SK-N-SH (cell line): ENCODE measurements around the gene ENHO. TPM values are rescaled to one million over a fixed set of nuclear protein-coding genes. Genes with fewer than 3 reads are reported as not detected.

ENCODE experiments used
- CTCF ChIA-PET: fragments of 300-600, 350-600 bp; formaldehyde crosslinking; extraction: SDS; loops from one replicate; lab custom pipeline; 2021; lab: Yijun Ruan, JAX
- POLR2A ChIA-PET: fragments of 350-600 bp; sonication (Branson Sonifier 250); formaldehyde crosslinking; extraction: SDS; loops from one replicate; lab custom pipeline; 2020; ENCODE audit warnings: antibody characterized with exemption, inconsistent platforms; lab: Yijun Ruan, JAX
- DNase-seq: peaks from one replicate; pipeline ENCODE4 v3.0.0; 2012
- H2AFZ ChIP-seq: fragments of 200-600 bp; sonication (generic); 2 replicates; pipeline ENCODE4 v1.8.1; 2016; ENCODE audit warnings: antibody characterized with exemption, mild to moderate bottlenecking, low read depth
- H3F3A ChIP-seq: fragments of 200-600 bp; sonication (generic); replicated peaks from 2 replicates; pipeline ENCODE3; 2016; ENCODE audit warnings: antibody characterized with exemption, mild to moderate bottlenecking; ENCODE audit not compliant: insufficient read depth
- H3K27ac ChIP-seq, 2 experiments: fragments of 200-500 bp in 1 of 2; fragments of 200-600 bp in 1 of 2; sonication (Bioruptor generic) in 1 of 2; sonication (generic), shearing (Covaris generic) in 1 of 2; 2 replicates each; pipeline versions ENCODE4 v1.5.1 to v1.6.1; 2014 to 2016; ENCODE audit warnings: low read depth in 2 of 2, inconsistent platforms in 1 of 2, low read length in 1 of 2, mild to moderate bottlenecking in 1 of 2, mixed read lengths in 1 of 2
- H3K27me3 ChIP-seq: fragments of 200-600 bp; sonication (generic), shearing (Covaris generic); 2 replicates; pipeline ENCODE4 v1.6.1; 2016; ENCODE audit warnings: mixed run types; ENCODE audit not compliant: insufficient read depth
- H3K36me3 ChIP-seq, 2 experiments: fragments of 200-500 bp in 1 of 2; fragments of 200-600 bp in 1 of 2; sonication (Bioruptor generic) in 1 of 2; sonication (generic) in 1 of 2; replicated peaks in 1 of 2; 2 replicates each; pipeline versions ENCODE3 to v1.5.1; 2014 to 2016; ENCODE audit warnings: low read length in 1 of 2, mild to moderate bottlenecking in 1 of 2; ENCODE audit not compliant: insufficient read depth in 2 of 2, control insufficient read depth in 1 of 2
- H3K4me1 ChIP-seq, 2 experiments: fragments of 200-500 bp in 1 of 2; fragments of 200-600 bp in 1 of 2; sonication (Bioruptor generic) in 1 of 2; sonication (generic), shearing (Covaris generic) in 1 of 2; 2 replicates each; pipeline versions ENCODE4 v1.5.1 to v1.6.1; 2014 to 2016; ENCODE audit warnings: low read depth in 1 of 2, low read length in 1 of 2, mixed run types in 1 of 2; ENCODE audit not compliant: insufficient read depth in 2 of 2, control insufficient read depth in 1 of 2
- H3K4me2 ChIP-seq: fragments of 200-600 bp; sonication (generic), shearing (Covaris generic); 2 replicates; pipeline ENCODE4 v1.6.1; 2017; ENCODE audit warnings: mixed run types
- H3K4me3 ChIP-seq, 2 experiments: fragments of 200-500 bp in 1 of 2; fragments of 200-600 bp in 1 of 2; sonication (Bioruptor generic) in 1 of 2; sonication (generic), shearing (Covaris generic) in 1 of 2; 2 replicates each; pipeline versions ENCODE4 v1.5.1 to v1.8.1; 2014 to 2016; ENCODE audit warnings: low read depth in 2 of 2, inconsistent platforms in 1 of 2, low read length in 1 of 2, mild to moderate bottlenecking in 1 of 2, mixed read lengths in 1 of 2, moderate library complexity in 1 of 2
- H3K79me2 ChIP-seq: fragments of 200-600 bp; sonication (generic); 2 replicates; pipeline ENCODE4 v1.8.1; 2017; ENCODE audit warnings: mild to moderate bottlenecking; ENCODE audit not compliant: insufficient read depth
- H3K9ac ChIP-seq: fragments of 200-600 bp; sonication (generic); 2 replicates; pipeline ENCODE4 v1.6.1; 2017; ENCODE audit warnings: mixed run types
- H3K9me2 ChIP-seq: fragments of 200-600 bp; sonication (generic); 2 replicates; pipeline ENCODE4 v1.6.1; 2017; ENCODE audit warnings: mixed run types
- H3K9me3 ChIP-seq: fragments of 200-600 bp; sonication (generic); 2 replicates; pipeline ENCODE4 v1.6.1; 2017; ENCODE audit warnings: mixed run types, mild to moderate bottlenecking, moderate library complexity
- H4K20me1 ChIP-seq: fragments of 200-600 bp; sonication (generic); 2 replicates; pipeline ENCODE4 v1.6.1; 2017; ENCODE audit warnings: mild to moderate bottlenecking, mixed run types; ENCODE audit not compliant: insufficient read depth
- CHD2 ChIP-seq: fragments of 150-350 bp; IDR thresholded peaks from 2 replicates; pipeline ENCODE4 v1.6.1; 2018; ENCODE audit warnings: low read length; ENCODE audit not compliant: partially characterized antibody
- ELF1 ChIP-seq: IDR thresholded peaks from 2 replicates; pipeline ENCODE4 v1.4.0; 2012
- EZH2phosphoT487 ChIP-seq: fragments of 200-600 bp; sonication (generic); IDR thresholded peaks from 2 replicates; pipeline ENCODE4 v1.6.1; 2017; ENCODE audit warnings: low read depth, mixed run types, mild to moderate bottlenecking, antibody characterized with exemption, moderate library complexity, borderline replicate concordance
- FOSL2 ChIP-seq: IDR thresholded peaks from 2 replicates; pipeline ENCODE4 v1.4.0; 2012; ENCODE audit warnings: low read depth, mild to moderate bottlenecking, moderate library complexity, borderline replicate concordance
- FOXJ3 ChIP-seq: sonication (generic); formaldehyde crosslinking; IDR thresholded peaks from 2 replicates; pipeline ENCODE4 v1.5.1; 2020; ENCODE audit warnings: mild to moderate bottlenecking, missing genetic modification reagents
- FOXM1 ChIP-seq: IDR thresholded peaks from 2 replicates; pipeline ENCODE4 v1.4.0; 2012; ENCODE audit warnings: low read depth, mild to moderate bottlenecking
- GABPA ChIP-seq: IDR thresholded peaks from 2 replicates; pipeline ENCODE4 v1.4.0; 2012; ENCODE audit warnings: low read depth, mild to moderate bottlenecking
- GATA2 ChIP-seq: sonication (generic); formaldehyde crosslinking; IDR thresholded peaks from 2 replicates; pipeline ENCODE4 v1.5.0; 2020; ENCODE audit warnings: mild to moderate bottlenecking, missing genetic modification reagents
- IRF3 ChIP-seq: fragments of 150-350 bp; IDR thresholded peaks from 2 replicates; pipeline ENCODE4 v1.6.1; 2016; ENCODE audit warnings: mild to moderate bottlenecking, low read depth, low read length
- MAX ChIP-seq: IDR thresholded peaks from 2 replicates; pipeline ENCODE4 v1.4.0; 2012; ENCODE audit warnings: low read depth
- MEF2A ChIP-seq: IDR thresholded peaks from 2 replicates; pipeline ENCODE4 v1.4.0; 2012; ENCODE audit warnings: low read depth, borderline replicate concordance
- NFIC ChIP-seq: IDR thresholded peaks from 2 replicates; pipeline ENCODE4 v1.4.0; 2012; ENCODE audit warnings: borderline replicate concordance
- NRF1 ChIP-seq: IDR thresholded peaks from 2 replicates; pipeline ENCODE4 v1.6.1; 2012; ENCODE audit warnings: low read depth, mild to moderate bottlenecking, low read length
- PBX3 ChIP-seq: IDR thresholded peaks from 2 replicates; pipeline ENCODE4; 2012
- POLR2AphosphoS5 ChIP-seq: IDR thresholded peaks from 2 replicates; pipeline ENCODE4 v1.6.1; 2012; ENCODE audit warnings: low read depth, low read length
- RAD21 ChIP-seq: IDR thresholded peaks from 2 replicates; pipeline ENCODE4 v1.6.1; 2012; ENCODE audit warnings: mild to moderate bottlenecking, low read length
- RFX5 ChIP-seq: IDR thresholded peaks from 2 replicates; pipeline ENCODE4 v1.6.1; 2012; ENCODE audit warnings: mild to moderate bottlenecking, improper control_type of control experiment, low read length
- RXRA ChIP-seq: IDR thresholded peaks from 2 replicates; pipeline ENCODE4 v1.4.0; 2012; ENCODE audit warnings: low read depth, mild to moderate bottlenecking, borderline replicate concordance
- TAF1 ChIP-seq: IDR thresholded peaks from 2 replicates; pipeline ENCODE4 v1.6.1; 2012; ENCODE audit warnings: low read depth, mild to moderate bottlenecking, low read length, moderate library complexity, borderline replicate concordance
- TEAD4 ChIP-seq: IDR thresholded peaks from 2 replicates; pipeline ENCODE4 v1.4.0; 2012; ENCODE audit warnings: mild to moderate bottlenecking, borderline replicate concordance; ENCODE audit not compliant: insufficient read depth
- USF2 ChIP-seq: fragments of 150-350 bp; IDR thresholded peaks from 2 replicates; pipeline ENCODE4 v1.6.1; 2017; ENCODE audit warnings: antibody characterized with exemption, low read length, low read depth, borderline replicate concordance
- YY1 ChIP-seq: IDR thresholded peaks from 2 replicates; pipeline ENCODE4 v1.4.0; 2012; ENCODE audit warnings: low read depth, mild to moderate bottlenecking
- whole genome bisulfite sequencing: methylation state at CpG from one replicate; pipeline ENCODE4 v1.1.6; 2017; ENCODE audit warnings: low lambda C conversion rate; 5-methylcytosine and 5-hydroxymethylcytosine counted together
- polyA plus RNA-seq, 3 experiments: library from polyadenylated mRNA; depleted of rRNA; stranded (reverse); fragments of >200 nt; gene quantifications; 2 replicates each; pipeline ENCODE4 v1.2.3, GENCODE V29; 2012

ENHO gene
- polyA plus RNA-seq, 1 of the 3 experiments (the other 2 are of a cell fraction): 1.5 TPM

GRCh38 chr9:34522091-34522887 is 501 bp downstream of the ENHO start:
- H3K4me1 ChIP-seq: peaks cover 0 to 18% of the 10 kb centered on the region in 2 experiments; a peak in 1 of 4 replicates
- POLR2A ChIA-PET: no interaction called here
- no peaks in the 10 kb centered on the region for H3K36me3 ChIP-seq
- WGBS: 12% methylated on average over 18 of the region's 31 CpGs
- DNase-seq: peak; percentile 40
- peak overlapping the region in 1 of 2 experiments; percentile 5; a peak in 1 of 4 replicates for H3K27ac ChIP-seq
- TF ChIP-seq ELF1: no peak
- TF ChIP-seq MAX: no peak
- no peak for TF ChIP-seq GABPA
- TF ChIP-seq IRF3: no peak
- no peak for TF ChIP-seq YY1
- no peak for TF ChIP-seq FOXJ3 (CRISPR knock-in tag)
- no peak for TF ChIP-seq RXRA
- no peak for TF ChIP-seq USF2
- no peak for TF ChIP-seq POLR2AphosphoS5
- TF ChIP-seq CHD2: no peak
- no peak for TF ChIP-seq RFX5
- TF ChIP-seq, all 33 proteins: peak for 0
- Histone ChIP-seq H4K20me1 (no peaks in the 10 kb centered on the region), H3K79me2 (no peaks in the 10 kb centered on the region), H3K27me3 (no peaks in the 10 kb centered on the region), H3K9me2 (no peaks in the 10 kb centered on the region), H3K4me3 (peak overlapping the region; percentile 50 to 53), H3K4me2 (peak overlapping the region; percentile 83), H3K9ac (peak overlapping the region; percentile 40; the same call in 1 of the 2 replicates), H3K9me3 (no peaks in the 10 kb centered on the region), H3F3A (peaks cover 6% of the 10 kb centered on the region), H2AFZ (peak overlapping the region; percentile 29; the same call in 1 of the 2 replicates)
- CTCF ChIA-PET: interaction anchor here (1.0 to 3.9 kb wide), 6 partner anchors 21 to 118 kb away, joined by 3 to 26 read pairs (median 14); no protein-coding TSS in a partner anchor

- ChIA-PET POLR2A (no interaction called here), CTCF (interaction anchor here (0.9 to 1.3 kb wide), 4 partner anchors 26 to 117 kb away, joined by 3 to 5 read pairs (median 4); no protein-coding TSS in a partner anchor)
- no peaks in the 10 kb centered on the region for H4K20me1 ChIP-seq
- no peaks in the 10 kb centered on the region for H3K9me3 ChIP-seq
- no peaks in the 10 kb centered on the region for H3K79me2 ChIP-seq
- no peaks in the 10 kb centered on the region for H3K36me3 ChIP-seq
- TF ChIP-seq PBX3: no peak
- TF ChIP-seq FOXM1: no peak
- TF ChIP-seq RAD21: no peak
- TF ChIP-seq FOSL2: no peak
- no peak for TF ChIP-seq TAF1
- no peak for TF ChIP-seq GATA2 (CRISPR knock-in tag)
- no peak for TF ChIP-seq NFIC
- no peak for TF ChIP-seq NRF1
- TF ChIP-seq POLR2AphosphoS5: no peak
- TF ChIP-seq RFX5: no peak
- TF ChIP-seq GABPA: no peak
- TF ChIP-seq YY1: no peak
- TF ChIP-seq MEF2A: no peak
- no peak for TF ChIP-seq TEAD4
- TF ChIP-seq MAX: no peak
- no peak for TF ChIP-seq EZH2phosphoT487
- TF ChIP-seq ELF1: no peak
- TF ChIP-seq, all 33 proteins: peak for 0
- no peak for DNase-seq
- Histone ChIP-seq H3K4me2 (no peak overlapping the region), H3K9me2 (no peaks in the 10 kb centered on the region), H3F3A (peaks cover 6% of the 10 kb centered on the region), H3K27ac (no peak overlapping the region), H3K27me3 (no peaks in the 10 kb centered on the region), H3K4me3 (no peak overlapping the region; a peak in 1 of 4 replicates), H2AFZ (no peak overlapping the region), H3K4me1 (peaks cover 0 to 18% of the 10 kb centered on the region in 2 experiments; a peak in 1 of 4 replicates), H3K9ac (no peak overlapping the region)
- 96% methylated on average over 3 of the region's 11 CpGs for WGBS
Measured at GRCh38 chr9:34521406-34522045, 1.3 kb downstream of the ENHO start.
